ENCODE measurements around the gene CD74.

- TF ChIP-seq CTCF (IDR thresholded peaks at IDR 0.05), result peak; percentile 88
- TF ChIP-seq HOXB5 (CRISPR knock-in tag; IDR thresholded peaks at IDR 0.05), result peak; percentile 81; the same call in 1 of the 2 replicates
- peak; percentile 95 for TF ChIP-seq RCOR1 (IDR thresholded peaks at IDR 0.05; ENCODE audit: low read depth, low read length)
- peak; percentile 68 for TF ChIP-seq USF2 (IDR thresholded peaks at IDR 0.05)
- TF ChIP-seq CHD4 (IDR thresholded peaks at IDR 0.05; ENCODE audit: borderline replicate concordance), result peak; percentile 69; the same call in 1 of the 2 replicates
- no peak for TF ChIP-seq KDM1A (IDR thresholded peaks at IDR 0.05; ENCODE audit: low read depth)
- no peak for TF ChIP-seq RARB (CRISPR knock-in tag; IDR thresholded peaks at IDR 0.05)
- TF ChIP-seq PBX3 (IDR thresholded peaks at IDR 0.05), result no peak
- TF ChIP-seq POLR2A (IDR thresholded peaks at IDR 0.05; ENCODE audit: low read length), result peak; percentile 81
Observed at GRCh38 chr5:150449517-150450339, 37.0 kb upstream of the CD74 start, which contains the start of gene RPS14.

Measured in A549 (cell line).